ENCODE results near the gene STK11. TPM values are rescaled to one million over a fixed set of nuclear protein-coding genes. Genes with fewer than 3 reads are reported as not detected.
A peak's percentile ranks its signal among the peaks of the same experiment; 100 is the strongest.

The STK11 gene
- total RNA-seq, 1 experiment from 2014 or later, result 70.1 TPM

GRCh38 chr19:1263188-1263587, 57.6 kb downstream of the STK11 start:
- Histone ChIP-seq H3K4me1 (replicated peaks) (peaks cover 80% of the 10 kb centered on the region), H3K36me3 (peaks cover 13% of the 10 kb centered on the region), H3K9me3 (replicated peaks) (no peaks in the 10 kb centered on the region), H3K4me3 (no peak overlapping the region), H3K27me3 (replicated peaks) (no peaks in the 10 kb centered on the region), H3K27ac (no peak overlapping the region)
- DNase-seq (ENCODE audit: low read depth in 1 of 2, low spot score in 2 of 2), result no peak

- H3K4me1 ChIP-seq (replicated peaks), result peaks cover 77% of the 10 kb centered on the region
- peak; percentile 97 for DNase-seq (ENCODE audit: low read depth in 1 of 2, low spot score in 2 of 2)
Observed at GRCh38 chr19:1264801-1265614, 59.4 kb downstream of the STK11 start.

GRCh38 chr19:1265615-1266128, 60.1 kb downstream of the STK11 start:
- Histone ChIP-seq H3K4me3 (peak overlapping the region; percentile 46), H3K27ac (peak overlapping the region; percentile 74), H3K36me3 (peaks cover 15% of the 10 kb centered on the region), H3K27me3 (replicated peaks) (no peaks in the 10 kb centered on the region), H3K9me3 (replicated peaks) (no peaks in the 10 kb centered on the region), H3K4me1 (replicated peaks) (peaks cover 77% of the 10 kb centered on the region)
- DNase-seq (ENCODE audit: low read depth in 1 of 2, low spot score in 2 of 2), result peak in 1 of 2 experiments; percentile 98

More at GRCh38 chr19:1264801-1265614, 59.4 kb downstream of the STK11 start:
- peaks cover 9% of the 10 kb centered on the region for H3K36me3 ChIP-seq
- no peaks in the 10 kb centered on the region for H3K9me3 ChIP-seq (replicated peaks)
- no peaks in the 10 kb centered on the region for H3K27me3 ChIP-seq (replicated peaks)
- no peak overlapping the region; the same call in 1 of the 2 replicates for H3K4me3 ChIP-seq
- peak overlapping the region; percentile 50 for H3K27ac ChIP-seq

GRCh38 chr19:1266129-1266915, 60.7 kb downstream of the STK11 start:
- Histone ChIP-seq H3K36me3 (peaks cover 22% of the 10 kb centered on the region), H3K27me3 (replicated peaks) (no peaks in the 10 kb centered on the region), H3K4me3 (peak overlapping the region; percentile 46), H3K27ac (peak overlapping the region; percentile 74), H3K4me1 (replicated peaks) (peaks cover 77% of the 10 kb centered on the region), H3K9me3 (replicated peaks) (no peaks in the 10 kb centered on the region)
- peak; percentile 93 to 98 for DNase-seq (ENCODE audit: low read depth in 1 of 2, low spot score in 2 of 2)

- Histone ChIP-seq H3K27me3 (replicated peaks) (no peaks in the 10 kb centered on the region), H3K9me3 (replicated peaks) (no peaks in the 10 kb centered on the region), H3K36me3 (peaks cover 28% of the 10 kb centered on the region), H3K27ac (peak overlapping the region; percentile 74; the same call in 1 of the 2 replicates), H3K4me3 (peak overlapping the region; percentile 46), H3K4me1 (replicated peaks) (peaks cover 70% of the 10 kb centered on the region)
- no peak for DNase-seq (ENCODE audit: low read depth in 1 of 2, low spot score in 2 of 2)
Observed at GRCh38 chr19:1266916-1267476, 61.4 kb downstream of the STK11 start.

- Histone ChIP-seq H3K4me3 (no peak overlapping the region), H3K27me3 (replicated peaks) (no peaks in the 10 kb centered on the region), H3K36me3 (peaks cover 35% of the 10 kb centered on the region), H3K27ac (no peak overlapping the region), H3K9me3 (replicated peaks) (no peaks in the 10 kb centered on the region), H3K4me1 (replicated peaks) (peaks cover 64% of the 10 kb centered on the region)
- DNase-seq (ENCODE audit: low read depth in 1 of 2, low spot score in 2 of 2), result no peak
Observed at GRCh38 chr19:1267477-1268225, 62.1 kb downstream of the STK11 start.

GRCh38 chr19:1268226-1269064, 62.9 kb downstream of the STK11 start:
- no peak overlapping the region; the same call in 1 of the 2 replicates for H3K4me3 ChIP-seq
- no peak overlapping the region for H3K27ac ChIP-seq
- DNase-seq (ENCODE audit: low read depth in 1 of 2, low spot score in 2 of 2), result no peak
- H3K4me1 ChIP-seq (replicated peaks), result peaks cover 56% of the 10 kb centered on the region
- H3K9me3 ChIP-seq (replicated peaks), result no peaks in the 10 kb centered on the region
- H3K27me3 ChIP-seq (replicated peaks), result no peaks in the 10 kb centered on the region
- H3K36me3 ChIP-seq, result peaks cover 43% of the 10 kb centered on the region

- Histone ChIP-seq H3K9me3 (replicated peaks) (no peaks in the 10 kb centered on the region), H3K36me3 (peaks cover 49% of the 10 kb centered on the region), H3K27me3 (replicated peaks) (no peaks in the 10 kb centered on the region), H3K4me1 (replicated peaks) (peaks cover 55% of the 10 kb centered on the region), H3K4me3 (peak within 1 kb of the TSS; percentile 82), H3K27ac (peak within 1 kb of the TSS; percentile 84)
- peak; percentile 99 to 100 for DNase-seq (ENCODE audit: low read depth in 1 of 2, low spot score in 2 of 2)
Observed at GRCh38 chr19:1269065-1269477, 63.5 kb downstream of the STK11 start, which contains the start of gene CIRBP. Gene CIRBP (plus strand): TSS chr19:1269332. CDS start chr19:1270934, 1,602 bp downstream.

- Histone ChIP-seq H3K27ac (peak overlapping the region; percentile 84), H3K27me3 (replicated peaks) (no peaks in the 10 kb centered on the region), H3K36me3 (peaks cover 55% of the 10 kb centered on the region), H3K4me3 (peak overlapping the region; percentile 82), H3K4me1 (replicated peaks) (peaks cover 56% of the 10 kb centered on the region), H3K9me3 (replicated peaks) (no peaks in the 10 kb centered on the region)
- peak; percentile 91 to 93 for DNase-seq (ENCODE audit: low read depth in 1 of 2, low spot score in 2 of 2)
Observed at GRCh38 chr19:1269478-1270212, 64.1 kb downstream of the STK11 start.

- Histone ChIP-seq H3K27me3 (replicated peaks) (no peaks in the 10 kb centered on the region), H3K4me1 (replicated peaks) (peaks cover 56% of the 10 kb centered on the region), H3K36me3 (peaks cover 62% of the 10 kb centered on the region), H3K27ac (peak overlapping the region; percentile 84), H3K9me3 (replicated peaks) (peaks cover 3% of the 10 kb centered on the region; the same call in 1 of the 2 replicates), H3K4me3 (peak overlapping the region; percentile 82)
- no peak for DNase-seq (ENCODE audit: low read depth in 1 of 2, low spot score in 2 of 2)
Observed at GRCh38 chr19:1270213-1270853, 64.8 kb downstream of the STK11 start.

GRCh38 chr19:1270854-1271527, 65.4 kb downstream of the STK11 start:
- H3K27ac ChIP-seq, result no peak overlapping the region
- peaks cover 56% of the 10 kb centered on the region for H3K4me1 ChIP-seq (replicated peaks)
- H3K9me3 ChIP-seq (replicated peaks), result peaks cover 5% of the 10 kb centered on the region; the same call in 1 of the 2 replicates
- no peaks in the 10 kb centered on the region for H3K27me3 ChIP-seq (replicated peaks)
- no peak overlapping the region for H3K4me3 ChIP-seq
- H3K36me3 ChIP-seq, result peaks cover 66% of the 10 kb centered on the region
- DNase-seq (ENCODE audit: low read depth in 1 of 2, low spot score in 2 of 2), result no peak
